HG03378 (cell line): Measurements from ENCODE around the gene STXBP6.
"Not testable (repeated sequence)": the region's sequence is repeated elsewhere in the genome, so short reads cannot be mapped to it uniquely, and the experiment has no call there.

Experiments used
- ATAC-seq: cut with Tn5 transposase; IDR thresholded peaks from one replicate; pipeline ENCODE4 v1.9.1; 2021; ENCODE audit warnings: mild to moderate bottlenecking, moderate library complexity; ENCODE audit not compliant: unreplicated experiment

STXBP6 gene

GRCh38 chr14:24774187-24774915 is 275.6 kb downstream of the STXBP6 start:
- no peak for ATAC-seq

DNA sequence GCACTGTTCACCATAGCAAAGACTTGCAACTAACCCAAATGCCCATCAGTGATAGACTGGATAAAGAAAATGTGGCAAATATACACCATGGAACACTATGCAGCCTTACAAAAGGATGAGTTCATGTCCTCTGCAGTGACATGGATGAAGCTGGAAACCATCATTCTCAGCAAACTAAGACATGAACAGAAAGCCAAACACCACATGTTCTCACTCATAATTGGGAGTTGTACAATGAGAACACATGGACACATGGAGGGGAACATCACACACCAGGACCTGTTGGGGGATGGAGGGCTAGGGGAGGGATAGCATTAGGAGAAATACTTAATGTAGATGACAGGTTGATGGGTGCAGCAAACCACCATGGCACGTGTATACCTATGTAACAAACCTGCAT is 276.4 kb downstream of the STXBP6 start:
- not testable (repeated sequence) for ATAC-seq

GRCh38 chr14:24766434-24766833 is 283.5 kb downstream of the STXBP6 start:
- no peak for ATAC-seq

DNA sequence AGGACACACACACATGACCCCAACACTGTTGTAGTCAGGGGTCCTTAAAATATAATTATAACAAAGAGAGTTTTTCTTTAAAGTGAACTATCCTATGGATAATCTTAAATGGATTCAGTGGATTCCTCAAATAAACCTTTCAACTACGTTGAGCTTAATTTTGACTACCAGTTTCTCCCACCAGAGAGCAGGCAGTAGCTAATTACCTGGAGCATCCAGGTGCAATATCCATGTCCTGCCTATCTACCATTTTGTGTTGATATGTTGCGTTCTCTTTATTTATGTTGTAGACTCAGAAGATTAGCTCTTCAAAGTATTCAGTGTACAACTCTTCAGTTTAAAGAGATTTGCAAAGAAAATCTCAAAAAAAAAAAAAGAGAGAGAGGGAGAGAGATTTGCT is 288.8 kb downstream of the STXBP6 start:
- ATAC-seq, result no peak
